Measurements from ENCODE around the gene TSC22D1. TPM values are rescaled to one million over a fixed set of nuclear protein-coding genes. Genes with fewer than 3 reads are reported as not detected.

Gene TSC22D1
- 159 and 173 TPM in 2 replicates for total RNA-seq

- H3K27ac ChIP-seq (ENCODE audit: low read depth, low read length) = peak within 1 kb of the TSS; percentile 74
- no peaks in the 10 kb centered on the region for H3K9me3 ChIP-seq (ENCODE audit: low read depth, low read length)
- peak within 1 kb of the TSS; percentile 78 for H3K4me3 ChIP-seq (ENCODE audit: insufficient read depth, low read length)
- DNase-seq (ENCODE audit: insufficient read length, low spot score, missing footprints) = peak; percentile 82
- peak within 1 kb of the TSS; percentile 97 for H3K4me2 ChIP-seq (ENCODE audit: insufficient read depth, low read length)
- H3K4me1 ChIP-seq (ENCODE audit: insufficient read depth, low read length) = peaks cover 50% of the 10 kb centered on the region
- H2AFZ ChIP-seq (ENCODE audit: low read length) = peak within 1 kb of the TSS; percentile 70
- peaks cover 24% of the 10 kb centered on the region for H3K36me3 ChIP-seq (ENCODE audit: insufficient read depth, low read length)
- H3K79me2 ChIP-seq (ENCODE audit: insufficient read depth, low read length) = peaks cover 62% of the 10 kb centered on the region
- H3K27me3 ChIP-seq (ENCODE audit: insufficient read depth, low read length) = no peaks in the 10 kb centered on the region
- TF ChIP-seq CTCF (IDR thresholded peaks at IDR 0.05; ENCODE audit: extremely low read depth, low read depth, low read length) = peak; percentile 6
- H4K20me1 ChIP-seq (ENCODE audit: insufficient read depth, low read length) = peaks cover 38% of the 10 kb centered on the region
Measured at GRCh38 chr13:44575741-44576350, at the start of gene TSC22D1. Gene TSC22D1 (minus strand): TSS chr13:44576330. CDS start chr13:44576074, 256 bp downstream.

DNA sequence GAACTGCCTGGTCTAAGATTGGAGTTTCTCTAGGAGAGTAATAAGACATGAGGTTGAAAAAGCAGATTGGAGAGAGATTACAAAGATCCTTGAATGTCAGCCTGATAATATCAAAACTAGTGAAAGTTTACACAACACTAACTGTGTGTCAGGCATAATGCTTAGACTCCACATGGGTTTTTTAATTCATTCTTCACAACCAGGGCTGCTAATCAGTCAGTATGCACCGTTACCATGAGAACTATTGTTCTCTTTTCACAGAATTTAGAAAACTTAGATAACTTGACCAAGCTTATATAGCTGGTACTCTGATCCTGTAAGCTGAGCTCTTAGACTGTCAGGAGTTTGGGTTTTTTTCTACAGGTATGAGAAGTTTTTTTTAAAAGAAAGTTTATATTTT, 46.6 kb upstream of the TSC22D1 start:
- peaks cover 36% of the 10 kb centered on the region for H3K4me1 ChIP-seq (ENCODE audit: insufficient read depth, low read length)
- H4K20me1 ChIP-seq (ENCODE audit: insufficient read depth, low read length) = no peaks in the 10 kb centered on the region
- TF ChIP-seq CTCF (IDR thresholded peaks at IDR 0.05; ENCODE audit: extremely low read depth, low read depth, low read length) = no peak
- no peak for DNase-seq (ENCODE audit: insufficient read length, low spot score, missing footprints)
- no peaks in the 10 kb centered on the region for H3K27me3 ChIP-seq (ENCODE audit: insufficient read depth, low read length)
- peak overlapping the region; percentile 15 for H2AFZ ChIP-seq (ENCODE audit: low read length)
- H3K4me3 ChIP-seq (ENCODE audit: insufficient read depth, low read length) = no peak overlapping the region
- no peaks in the 10 kb centered on the region for H3K36me3 ChIP-seq (ENCODE audit: insufficient read depth, low read length)
- no peak overlapping the region for H3K4me2 ChIP-seq (ENCODE audit: insufficient read depth, low read length)
- no peaks in the 10 kb centered on the region for H3K9me3 ChIP-seq (ENCODE audit: low read depth, low read length)
- H3K79me2 ChIP-seq (ENCODE audit: insufficient read depth, low read length) = no peaks in the 10 kb centered on the region
- no peak overlapping the region for H3K27ac ChIP-seq (ENCODE audit: low read depth, low read length)

- Histone ChIP-seq H3K4me3 (ENCODE audit: insufficient read depth, low read length) (no peak overlapping the region), H4K20me1 (ENCODE audit: insufficient read depth, low read length) (no peaks in the 10 kb centered on the region), H3K36me3 (ENCODE audit: insufficient read depth, low read length) (no peaks in the 10 kb centered on the region), H3K79me2 (ENCODE audit: insufficient read depth, low read length) (no peaks in the 10 kb centered on the region), H2AFZ (ENCODE audit: low read length) (peak overlapping the region; percentile 4), H3K27ac (ENCODE audit: low read depth, low read length) (no peak overlapping the region), H3K4me1 (ENCODE audit: insufficient read depth, low read length) (peaks cover 31% of the 10 kb centered on the region), H3K9me3 (ENCODE audit: low read depth, low read length) (no peaks in the 10 kb centered on the region), H3K27me3 (ENCODE audit: insufficient read depth, low read length) (no peaks in the 10 kb centered on the region), H3K4me2 (ENCODE audit: insufficient read depth, low read length) (no peak overlapping the region)
- peak; percentile 29 for DNase-seq (ENCODE audit: insufficient read length, low spot score, missing footprints)
- no peak for TF ChIP-seq CTCF (IDR thresholded peaks at IDR 0.05; ENCODE audit: extremely low read depth, low read depth, low read length)
Measured at GRCh38 chr13:44622261-44622660, 46.1 kb upstream of the TSC22D1 start.

GRCh38 chr13:44620057-44620456, 43.9 kb upstream of the TSC22D1 start:
- TF ChIP-seq CTCF (IDR thresholded peaks at IDR 0.05; ENCODE audit: extremely low read depth, low read depth, low read length) = no peak
- DNase-seq (ENCODE audit: insufficient read length, low spot score, missing footprints) = no peak

More at GRCh38 chr13:44620057-44620456, 43.9 kb upstream of the TSC22D1 start:
- peak overlapping the region; percentile 8 for H3K27ac ChIP-seq (ENCODE audit: low read depth, low read length)
- no peaks in the 10 kb centered on the region for H4K20me1 ChIP-seq (ENCODE audit: insufficient read depth, low read length)
- no peaks in the 10 kb centered on the region for H3K27me3 ChIP-seq (ENCODE audit: insufficient read depth, low read length)
- no peaks in the 10 kb centered on the region for H3K36me3 ChIP-seq (ENCODE audit: insufficient read depth, low read length)
- H3K4me1 ChIP-seq (ENCODE audit: insufficient read depth, low read length) = peaks cover 25% of the 10 kb centered on the region
- no peak overlapping the region for H2AFZ ChIP-seq (ENCODE audit: low read length)
- no peak overlapping the region for H3K4me2 ChIP-seq (ENCODE audit: insufficient read depth, low read length)
- no peak overlapping the region for H3K4me3 ChIP-seq (ENCODE audit: insufficient read depth, low read length)
- H3K79me2 ChIP-seq (ENCODE audit: insufficient read depth, low read length) = no peaks in the 10 kb centered on the region
- no peaks in the 10 kb centered on the region for H3K9me3 ChIP-seq (ENCODE audit: low read depth, low read length)
